ENCODE results near the gene TIAM1. TPM values are rescaled to one million over a fixed set of nuclear protein-coding genes. Genes with fewer than 3 reads are reported as not detected.
A peak's percentile ranks its signal among the peaks of the same experiment; 100 is the strongest.

Gene TIAM1
- total RNA-seq, 1 donor from 2014 or later, result 131 TPM

DNA sequence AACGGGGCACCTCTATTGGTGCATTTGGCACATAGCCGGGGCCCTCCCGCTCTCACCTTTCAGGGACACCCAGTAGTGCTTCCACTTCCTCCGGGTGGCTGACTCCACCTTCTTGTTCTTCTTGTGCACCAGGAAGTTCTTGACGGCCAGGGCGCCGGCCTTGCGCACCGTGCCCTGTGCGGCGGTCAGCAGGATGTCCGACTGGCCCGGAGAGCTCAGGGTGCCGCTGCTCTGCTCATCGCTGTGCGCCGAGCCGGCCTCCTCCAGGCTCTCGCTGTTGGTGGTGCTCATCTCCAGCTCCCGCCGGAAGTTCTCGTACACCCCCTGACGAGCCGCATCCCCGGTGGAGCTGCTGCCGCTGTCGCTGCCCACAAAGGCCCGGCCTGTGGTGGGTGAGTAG, 92.4 kb downstream of the TIAM1 start:
- Mint-ChIP-seq H3K4me3 (ENCODE audit: unreplicated experiment) (no peak overlapping the region), H3K4me1 (ENCODE audit: unreplicated experiment) (peaks cover 15% of the 10 kb centered on the region), H3K27ac (ENCODE audit: unreplicated experiment) (no peak overlapping the region), H3K27me3 (ENCODE audit: unreplicated experiment) (peaks cover 1% of the 10 kb centered on the region), H3K9me3 (ENCODE audit: unreplicated experiment) (no peaks in the 10 kb centered on the region), H3K36me3 (ENCODE audit: low read depth, unreplicated experiment) (peaks cover 26% of the 10 kb centered on the region)
- DNase-seq (ENCODE audit: low spot score), result no peak
- TF ChIP-seq, protein P1, sequence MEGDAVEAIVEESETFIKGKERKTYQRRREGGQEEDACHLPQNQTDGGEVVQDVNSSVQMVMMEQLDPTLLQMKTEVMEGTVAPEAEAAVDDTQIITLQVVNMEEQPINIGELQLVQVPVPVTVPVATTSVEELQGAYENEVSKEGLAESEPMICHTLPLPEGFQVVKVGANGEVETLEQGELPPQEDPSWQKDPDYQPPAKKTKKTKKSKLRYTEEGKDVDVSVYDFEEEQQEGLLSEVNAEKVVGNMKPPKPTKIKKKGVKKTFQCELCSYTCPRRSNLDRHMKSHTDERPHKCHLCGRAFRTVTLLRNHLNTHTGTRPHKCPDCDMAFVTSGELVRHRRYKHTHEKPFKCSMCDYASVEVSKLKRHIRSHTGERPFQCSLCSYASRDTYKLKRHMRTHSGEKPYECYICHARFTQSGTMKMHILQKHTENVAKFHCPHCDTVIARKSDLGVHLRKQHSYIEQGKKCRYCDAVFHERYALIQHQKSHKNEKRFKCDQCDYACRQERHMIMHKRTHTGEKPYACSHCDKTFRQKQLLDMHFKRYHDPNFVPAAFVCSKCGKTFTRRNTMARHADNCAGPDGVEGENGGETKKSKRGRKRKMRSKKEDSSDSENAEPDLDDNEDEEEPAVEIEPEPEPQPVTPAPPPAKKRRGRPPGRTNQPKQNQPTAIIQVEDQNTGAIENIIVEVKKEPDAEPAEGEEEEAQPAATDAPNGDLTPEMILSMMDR (IDR thresholded peaks at IDR 0.05; ENCODE audit: unreplicated experiment), result no peak

DNA sequence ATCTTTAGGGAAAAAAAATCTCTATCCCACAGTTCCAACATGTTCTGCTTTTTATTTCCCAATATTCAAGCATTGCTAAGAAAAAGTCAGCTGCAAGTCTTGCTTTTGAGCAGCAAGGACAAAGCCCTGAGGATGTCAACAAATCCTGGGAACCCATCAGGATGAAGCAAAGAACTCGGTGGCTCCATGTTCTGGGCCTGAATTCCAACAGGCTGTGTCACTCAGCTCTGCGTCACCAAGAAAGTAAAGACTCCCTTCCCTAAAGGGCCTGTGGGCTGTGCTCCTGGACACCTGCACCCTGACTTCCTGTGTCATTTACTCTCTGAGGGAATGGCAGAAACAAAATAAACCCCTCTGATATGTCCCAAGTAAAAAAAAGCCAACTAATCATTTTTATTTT, 95.5 kb downstream of the TIAM1 start:
- Mint-ChIP-seq H3K9me3 (ENCODE audit: unreplicated experiment) (no peaks in the 10 kb centered on the region), H3K4me3 (ENCODE audit: unreplicated experiment) (no peak overlapping the region), H3K4me1 (ENCODE audit: unreplicated experiment) (peaks cover 6% of the 10 kb centered on the region), H3K27me3 (ENCODE audit: unreplicated experiment) (peaks cover 7% of the 10 kb centered on the region), H3K36me3 (ENCODE audit: low read depth, unreplicated experiment) (peaks cover 57% of the 10 kb centered on the region), H3K27ac (ENCODE audit: unreplicated experiment) (no peak overlapping the region)
- TF ChIP-seq, protein P1 (IDR thresholded peaks at IDR 0.05; ENCODE audit: unreplicated experiment), result no peak
- DNase-seq (ENCODE audit: low spot score), result no peak

DNA sequence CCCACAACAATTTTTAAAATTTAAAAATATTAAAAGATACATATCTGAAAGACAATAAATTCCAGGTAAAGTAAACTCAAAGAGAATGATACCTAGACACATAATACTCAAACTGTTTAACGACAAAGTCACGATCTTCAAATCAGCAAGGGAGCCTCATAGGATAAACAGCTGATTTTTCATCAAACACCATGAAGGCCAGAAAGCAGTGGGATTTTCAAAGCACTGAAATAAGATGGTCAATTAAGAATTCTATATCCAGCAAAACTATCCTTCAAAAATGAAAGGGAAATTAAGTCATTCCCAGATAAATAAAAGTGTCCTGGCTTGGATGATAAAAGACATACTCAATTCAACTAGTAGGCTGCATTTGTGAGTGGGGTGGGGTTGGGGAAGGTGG, 100.5 kb downstream of the TIAM1 start:
- no peak overlapping the region for H3K27ac Mint-ChIP-seq (ENCODE audit: unreplicated experiment)
- H3K27me3 Mint-ChIP-seq (ENCODE audit: unreplicated experiment), result peaks cover 7% of the 10 kb centered on the region
- H3K4me3 Mint-ChIP-seq (ENCODE audit: unreplicated experiment), result peak overlapping the region; percentile 86
- peaks cover 81% of the 10 kb centered on the region for H3K36me3 Mint-ChIP-seq (ENCODE audit: low read depth, unreplicated experiment)
- no peak for DNase-seq (ENCODE audit: low spot score)
- TF ChIP-seq, protein P1 (IDR thresholded peaks at IDR 0.05; ENCODE audit: unreplicated experiment), result no peak
- H3K9me3 Mint-ChIP-seq (ENCODE audit: unreplicated experiment), result no peaks in the 10 kb centered on the region
- H3K4me1 Mint-ChIP-seq (ENCODE audit: unreplicated experiment), result no peaks in the 10 kb centered on the region

DNA sequence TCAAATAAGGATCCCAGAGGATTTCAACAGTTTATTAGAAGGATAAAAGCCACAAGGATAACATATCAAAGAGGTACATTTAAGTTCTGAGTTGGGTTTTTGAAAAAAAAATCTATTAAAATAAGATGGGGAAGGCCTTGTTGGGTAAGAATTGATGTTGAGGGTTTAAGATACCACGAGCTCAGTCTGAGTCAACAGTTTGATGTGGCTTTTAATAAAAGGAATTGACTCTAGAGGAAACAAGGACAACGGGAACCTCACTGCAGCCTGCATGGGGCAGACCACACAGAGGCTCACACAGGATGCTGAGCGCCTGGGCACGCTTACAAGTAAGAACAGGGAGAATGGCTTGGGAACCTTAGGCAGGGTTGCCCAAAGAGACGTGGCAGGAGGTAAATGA, 107.5 kb downstream of the TIAM1 start:
- H3K4me3 Mint-ChIP-seq (ENCODE audit: unreplicated experiment), result no peak overlapping the region
- TF ChIP-seq, protein P1 (IDR thresholded peaks at IDR 0.05; ENCODE audit: unreplicated experiment), result no peak
- no peaks in the 10 kb centered on the region for H3K9me3 Mint-ChIP-seq (ENCODE audit: unreplicated experiment)
- peaks cover 37% of the 10 kb centered on the region for H3K36me3 Mint-ChIP-seq (ENCODE audit: low read depth, unreplicated experiment)
- no peak overlapping the region for H3K27ac Mint-ChIP-seq (ENCODE audit: unreplicated experiment)
- no peak for DNase-seq (ENCODE audit: low spot score)
- no peaks in the 10 kb centered on the region for H3K27me3 Mint-ChIP-seq (ENCODE audit: unreplicated experiment)
- H3K4me1 Mint-ChIP-seq (ENCODE audit: unreplicated experiment), result peaks cover 7% of the 10 kb centered on the region

DNA sequence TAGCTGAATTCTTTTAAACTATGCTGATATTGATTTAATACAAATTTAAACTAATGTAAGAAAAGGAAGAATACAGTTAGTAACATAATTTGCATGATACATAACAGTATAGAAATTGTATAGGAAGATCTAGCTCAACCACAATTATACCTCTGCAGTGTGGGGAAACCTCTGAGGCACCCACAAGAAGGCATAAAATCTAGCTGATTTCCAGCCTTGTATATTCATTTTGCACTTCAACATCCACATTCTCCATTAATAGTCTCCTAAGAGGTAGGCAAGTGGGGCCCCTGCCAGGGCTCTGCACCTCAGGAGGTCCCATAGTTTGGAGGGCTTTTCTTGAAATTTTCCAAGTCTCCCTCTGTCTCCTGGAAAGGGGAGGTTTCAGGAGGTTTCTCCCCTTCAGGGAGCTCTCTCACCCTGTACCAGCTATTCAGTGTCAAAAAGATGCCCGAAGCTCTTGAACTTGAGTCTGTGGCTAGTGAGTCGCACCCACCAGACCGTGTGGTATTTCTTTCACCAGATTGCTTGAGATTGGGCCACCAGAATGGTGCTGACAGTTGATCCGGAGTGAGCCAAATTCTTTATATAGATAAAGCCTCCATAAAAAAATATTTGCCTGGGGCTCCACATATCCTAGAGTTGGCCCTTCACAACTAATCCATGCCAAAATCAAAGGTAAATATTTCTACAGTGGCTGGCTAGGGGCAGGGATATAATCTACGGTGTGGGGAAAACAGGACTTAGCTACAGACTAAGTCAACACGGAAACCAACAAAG, 108.2 kb downstream of the TIAM1 start:
- H3K27ac Mint-ChIP-seq (ENCODE audit: unreplicated experiment), result no peak overlapping the region
- H3K4me1 Mint-ChIP-seq (ENCODE audit: unreplicated experiment), result peaks cover 7% of the 10 kb centered on the region
- TF ChIP-seq, protein P1 (IDR thresholded peaks at IDR 0.05; ENCODE audit: unreplicated experiment), result no peak
- peaks cover 34% of the 10 kb centered on the region for H3K36me3 Mint-ChIP-seq (ENCODE audit: low read depth, unreplicated experiment)
- DNase-seq (ENCODE audit: low spot score), result no peak
- peaks cover 2% of the 10 kb centered on the region for H3K27me3 Mint-ChIP-seq (ENCODE audit: unreplicated experiment)
- no peak overlapping the region for H3K4me3 Mint-ChIP-seq (ENCODE audit: unreplicated experiment)
- no peaks in the 10 kb centered on the region for H3K9me3 Mint-ChIP-seq (ENCODE audit: unreplicated experiment)
